H1 (cell line): ENCODE data around the gene VAMP3. TPM values are rescaled to one million over a fixed set of nuclear protein-coding genes. Genes with fewer than 3 reads are reported as not detected.

Source experiments
- CEBPB ChIP-seq: IDR thresholded peaks from 2 replicates; pipeline ENCODE4 v1.6.1; 2012; ENCODE audit warnings: low read depth, low read length
- CHD1 ChIP-seq: IDR thresholded peaks from 2 replicates; pipeline ENCODE4 v1.6.1; 2012; ENCODE audit warnings: low read depth, low read length, improper control_type of control experiment
- EGR1 ChIP-seq: IDR thresholded peaks from 2 replicates; pipeline ENCODE4 v1.6.1; 2011; ENCODE audit warnings: low read depth, low read length, borderline replicate concordance
- GTF2F1 ChIP-seq: IDR thresholded peaks from 2 replicates; pipeline ENCODE4 v1.6.1; 2012; ENCODE audit warnings: low read depth, low read length, improper control_type of control experiment, borderline replicate concordance
- KDM1A ChIP-seq: fragments of 200-600, 300-600 bp; sonication (generic); IDR thresholded peaks from 2 replicates; pipeline ENCODE4 v1.7.1; 2016; ENCODE audit warnings: mild to moderate bottlenecking, low read length, borderline replicate concordance
- SIN3A ChIP-seq, 2 experiments: IDR thresholded peaks in 1 of 2; conservative IDR thresholded peaks in 1 of 2; 2 replicates each; pipeline ENCODE4 v1.6.1; 2011 to 2012; ENCODE audit warnings: low read length in 2 of 2, improper control_type of control experiment in 1 of 2, low read depth in 1 of 2, mild to moderate bottlenecking in 1 of 2
- TAF1 ChIP-seq: IDR thresholded peaks from 2 replicates; pipeline ENCODE4 v1.6.1; 2011; ENCODE audit warnings: mild to moderate bottlenecking, low read depth, low read length
- TAF7 ChIP-seq: optimal IDR thresholded peaks from 2 replicates; pipeline ENCODE3; 2011; ENCODE audit warnings: low read depth, mild to moderate bottlenecking, inconsistent platforms, low read length, moderate library complexity, borderline replicate concordance
- TBP ChIP-seq: IDR thresholded peaks from 2 replicates; pipeline ENCODE4 v1.6.1; 2011; ENCODE audit warnings: low read depth, low read length, improper control_type of control experiment
- polyA plus RNA-seq, 7 experiments: library from polyadenylated mRNA; depleted of rRNA in 3 of 7; stranded (reverse) in 5 of 7; unstranded in 2 of 7; fragments of >200 nt in 5 of 7; fragments of 200-250 nt in 2 of 7; gene quantifications; 1 replicate in 5 of 7; 2 replicates in 1 of 7; 4 replicates in 1 of 7; pipeline versions ENCODE4 v1.2.1 to v1.2.3, GENCODE V29; 2011 to 2013; ENCODE audit warnings: missing spikeins in 2 of 7, mixed read lengths in 2 of 7
- total RNA-seq: library from RNA; stranded (reverse); fragmentation: NEBNext Ultra II Directional; extraction: Animal tissue kit (Norgen Biotek cat#: 25700); gene quantifications from 2 replicates; pipeline ENCODE4 v1.2.1, GENCODE V29; 2021
- TF ChIP-seq, protein P1 (sequence below): fragments of 300-600 bp; sonication (generic); IDR thresholded peaks from 2 replicates; pipeline ENCODE4 v1.7.1; 2012; ENCODE audit warnings: low read length, moderate library complexity, mild to moderate bottlenecking, inconsistent platforms; ENCODE audit not compliant: insufficient replicate concordance

Gene VAMP3
- total and polyA plus RNA-seq, 2 of the 8 experiments (the other 6 are each of a cell fraction or from before 2014, with no cell fraction given), result 27.9 to 36.7 TPM

DNA sequence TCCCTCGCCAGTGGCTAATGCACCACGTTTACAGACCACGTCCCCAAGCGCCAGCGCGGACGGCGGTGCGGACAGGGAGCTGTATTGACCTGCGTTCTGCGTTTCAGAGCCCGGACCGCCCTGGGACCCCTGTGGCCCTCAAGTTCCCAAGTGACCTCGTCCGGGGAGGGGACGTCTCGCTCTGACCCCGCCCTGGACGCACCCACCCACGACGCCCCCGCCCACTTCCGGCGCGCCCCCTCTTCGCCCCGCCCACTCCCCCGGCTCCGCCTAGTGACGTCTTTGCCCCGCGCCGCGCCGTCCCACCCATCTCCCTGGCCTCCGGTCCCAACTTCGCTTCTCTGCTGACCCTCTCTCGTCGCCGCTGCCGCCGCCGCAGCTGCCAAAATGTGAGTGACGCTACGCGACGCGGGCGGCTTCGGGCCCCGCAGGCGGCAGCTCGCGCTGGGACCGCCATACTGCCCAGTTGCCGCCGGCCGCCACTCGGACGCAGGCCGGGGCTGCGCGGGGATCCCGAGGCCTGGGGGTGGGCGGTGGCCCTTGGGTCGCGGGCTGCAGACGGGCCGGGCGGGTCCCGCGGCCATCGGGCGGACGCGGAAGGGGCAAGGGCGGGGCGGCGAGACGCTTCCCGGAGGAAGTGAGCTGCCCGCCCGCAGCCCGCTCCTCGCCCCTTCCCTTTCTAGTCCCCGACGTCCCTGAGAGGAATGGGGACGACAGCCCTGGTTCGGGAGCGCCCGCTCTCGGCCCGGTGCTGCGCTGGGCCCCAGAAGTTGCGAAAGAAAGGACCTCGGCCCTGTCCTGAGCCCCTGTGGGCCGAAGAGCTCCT lies at the start of gene VAMP3 (continued):
- TF ChIP-seq, protein P1, sequence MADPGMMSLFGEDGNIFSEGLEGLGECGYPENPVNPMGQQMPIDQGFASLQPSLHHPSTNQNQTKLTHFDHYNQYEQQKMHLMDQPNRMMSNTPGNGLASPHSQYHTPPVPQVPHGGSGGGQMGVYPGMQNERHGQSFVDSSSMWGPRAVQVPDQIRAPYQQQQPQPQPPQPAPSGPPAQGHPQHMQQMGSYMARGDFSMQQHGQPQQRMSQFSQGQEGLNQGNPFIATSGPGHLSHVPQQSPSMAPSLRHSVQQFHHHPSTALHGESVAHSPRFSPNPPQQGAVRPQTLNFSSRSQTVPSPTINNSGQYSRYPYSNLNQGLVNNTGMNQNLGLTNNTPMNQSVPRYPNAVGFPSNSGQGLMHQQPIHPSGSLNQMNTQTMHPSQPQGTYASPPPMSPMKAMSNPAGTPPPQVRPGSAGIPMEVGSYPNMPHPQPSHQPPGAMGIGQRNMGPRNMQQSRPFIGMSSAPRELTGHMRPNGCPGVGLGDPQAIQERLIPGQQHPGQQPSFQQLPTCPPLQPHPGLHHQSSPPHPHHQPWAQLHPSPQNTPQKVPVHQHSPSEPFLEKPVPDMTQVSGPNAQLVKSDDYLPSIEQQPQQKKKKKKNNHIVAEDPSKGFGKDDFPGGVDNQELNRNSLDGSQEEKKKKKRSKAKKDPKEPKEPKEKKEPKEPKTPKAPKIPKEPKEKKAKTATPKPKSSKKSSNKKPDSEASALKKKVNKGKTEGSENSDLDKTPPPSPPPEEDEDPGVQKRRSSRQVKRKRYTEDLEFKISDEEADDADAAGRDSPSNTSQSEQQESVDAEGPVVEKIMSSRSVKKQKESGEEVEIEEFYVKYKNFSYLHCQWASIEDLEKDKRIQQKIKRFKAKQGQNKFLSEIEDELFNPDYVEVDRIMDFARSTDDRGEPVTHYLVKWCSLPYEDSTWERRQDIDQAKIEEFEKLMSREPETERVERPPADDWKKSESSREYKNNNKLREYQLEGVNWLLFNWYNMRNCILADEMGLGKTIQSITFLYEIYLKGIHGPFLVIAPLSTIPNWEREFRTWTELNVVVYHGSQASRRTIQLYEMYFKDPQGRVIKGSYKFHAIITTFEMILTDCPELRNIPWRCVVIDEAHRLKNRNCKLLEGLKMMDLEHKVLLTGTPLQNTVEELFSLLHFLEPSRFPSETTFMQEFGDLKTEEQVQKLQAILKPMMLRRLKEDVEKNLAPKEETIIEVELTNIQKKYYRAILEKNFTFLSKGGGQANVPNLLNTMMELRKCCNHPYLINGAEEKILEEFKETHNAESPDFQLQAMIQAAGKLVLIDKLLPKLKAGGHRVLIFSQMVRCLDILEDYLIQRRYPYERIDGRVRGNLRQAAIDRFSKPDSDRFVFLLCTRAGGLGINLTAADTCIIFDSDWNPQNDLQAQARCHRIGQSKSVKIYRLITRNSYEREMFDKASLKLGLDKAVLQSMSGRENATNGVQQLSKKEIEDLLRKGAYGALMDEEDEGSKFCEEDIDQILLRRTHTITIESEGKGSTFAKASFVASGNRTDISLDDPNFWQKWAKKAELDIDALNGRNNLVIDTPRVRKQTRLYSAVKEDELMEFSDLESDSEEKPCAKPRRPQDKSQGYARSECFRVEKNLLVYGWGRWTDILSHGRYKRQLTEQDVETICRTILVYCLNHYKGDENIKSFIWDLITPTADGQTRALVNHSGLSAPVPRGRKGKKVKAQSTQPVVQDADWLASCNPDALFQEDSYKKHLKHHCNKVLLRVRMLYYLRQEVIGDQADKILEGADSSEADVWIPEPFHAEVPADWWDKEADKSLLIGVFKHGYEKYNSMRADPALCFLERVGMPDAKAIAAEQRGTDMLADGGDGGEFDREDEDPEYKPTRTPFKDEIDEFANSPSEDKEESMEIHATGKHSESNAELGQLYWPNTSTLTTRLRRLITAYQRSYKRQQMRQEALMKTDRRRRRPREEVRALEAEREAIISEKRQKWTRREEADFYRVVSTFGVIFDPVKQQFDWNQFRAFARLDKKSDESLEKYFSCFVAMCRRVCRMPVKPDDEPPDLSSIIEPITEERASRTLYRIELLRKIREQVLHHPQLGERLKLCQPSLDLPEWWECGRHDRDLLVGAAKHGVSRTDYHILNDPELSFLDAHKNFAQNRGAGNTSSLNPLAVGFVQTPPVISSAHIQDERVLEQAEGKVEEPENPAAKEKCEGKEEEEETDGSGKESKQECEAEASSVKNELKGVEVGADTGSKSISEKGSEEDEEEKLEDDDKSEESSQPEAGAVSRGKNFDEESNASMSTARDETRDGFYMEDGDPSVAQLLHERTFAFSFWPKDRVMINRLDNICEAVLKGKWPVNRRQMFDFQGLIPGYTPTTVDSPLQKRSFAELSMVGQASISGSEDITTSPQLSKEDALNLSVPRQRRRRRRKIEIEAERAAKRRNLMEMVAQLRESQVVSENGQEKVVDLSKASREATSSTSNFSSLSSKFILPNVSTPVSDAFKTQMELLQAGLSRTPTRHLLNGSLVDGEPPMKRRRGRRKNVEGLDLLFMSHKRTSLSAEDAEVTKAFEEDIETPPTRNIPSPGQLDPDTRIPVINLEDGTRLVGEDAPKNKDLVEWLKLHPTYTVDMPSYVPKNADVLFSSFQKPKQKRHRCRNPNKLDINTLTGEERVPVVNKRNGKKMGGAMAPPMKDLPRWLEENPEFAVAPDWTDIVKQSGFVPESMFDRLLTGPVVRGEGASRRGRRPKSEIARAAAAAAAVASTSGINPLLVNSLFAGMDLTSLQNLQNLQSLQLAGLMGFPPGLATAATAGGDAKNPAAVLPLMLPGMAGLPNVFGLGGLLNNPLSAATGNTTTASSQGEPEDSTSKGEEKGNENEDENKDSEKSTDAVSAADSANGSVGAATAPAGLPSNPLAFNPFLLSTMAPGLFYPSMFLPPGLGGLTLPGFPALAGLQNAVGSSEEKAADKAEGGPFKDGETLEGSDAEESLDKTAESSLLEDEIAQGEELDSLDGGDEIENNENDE, result no peak
- TF ChIP-seq TBP (peak; percentile 33; the same call in 1 of the 2 replicates), GTF2F1 (no peak), TAF1 (peak; percentile 61), SIN3A (conservative IDR thresholded peaks at IDR 0.05 in 1 of 2, IDR thresholded peaks at IDR 0.05 in 1 of 2; ENCODE audit: low read depth in 1 of 2, low read length in 2 of 2) (no peak), CEBPB (no peak), TAF7 (no peak), KDM1A (no peak), EGR1 (no peak; the same call in 1 of the 2 replicates), CHD1 (no peak)
